BLaER1 treated with 17β-estradiol and CSF1 and Interleukin-3, amounts not matched to agents 10 nM and 100 nM (cell line): ENCODE results near the gene ZFP36L1.

Experiments
- H3K27ac ChIP-seq, 11 experiments: shearing (Covaris generic); formaldehyde crosslinking; 2 replicates each; pipeline ENCODE4 v1.8.1; 2022
- H3K27me3 ChIP-seq, 11 experiments: shearing (Covaris generic); formaldehyde crosslinking; 2 replicates each; pipeline ENCODE4 v1.8.1; 2022
- H3K36me3 ChIP-seq, 11 experiments: shearing (Covaris generic); formaldehyde crosslinking; 2 replicates each; pipeline ENCODE4 v1.8.1; 2022
- H3K4me1 ChIP-seq, 10 experiments: shearing (Covaris generic); formaldehyde crosslinking; 2 replicates each; pipeline ENCODE4 v1.8.1; 2022
- H3K4me2 ChIP-seq, 11 experiments: shearing (Covaris generic); formaldehyde crosslinking; 2 replicates each; pipeline ENCODE4 v1.8.1; 2022
- H3K4me3 ChIP-seq, 10 experiments: shearing (Covaris generic); formaldehyde crosslinking; 2 replicates each; pipeline ENCODE4 v1.8.1; 2022
- H3K9ac ChIP-seq, 11 experiments: shearing (Covaris generic); formaldehyde crosslinking; 2 replicates each; pipeline ENCODE4 v1.8.1; 2022
- H3K9me3 ChIP-seq, 11 experiments: shearing (Covaris generic); formaldehyde crosslinking; replicated peaks in 1 of 11; 2 replicates each; pipeline ENCODE4 v1.8.1; 2022
- H4K20me1 ChIP-seq, 11 experiments: shearing (Covaris generic); formaldehyde crosslinking; 2 replicates each; pipeline ENCODE4 v1.8.1; 2022
- Cebpa-rat ChIP-seq, 11 experiments: shearing (Covaris generic); IDR thresholded peaks; 2 replicates each; pipeline ENCODE4 v1.8.1; 2022

ZFP36L1 gene

DNA sequence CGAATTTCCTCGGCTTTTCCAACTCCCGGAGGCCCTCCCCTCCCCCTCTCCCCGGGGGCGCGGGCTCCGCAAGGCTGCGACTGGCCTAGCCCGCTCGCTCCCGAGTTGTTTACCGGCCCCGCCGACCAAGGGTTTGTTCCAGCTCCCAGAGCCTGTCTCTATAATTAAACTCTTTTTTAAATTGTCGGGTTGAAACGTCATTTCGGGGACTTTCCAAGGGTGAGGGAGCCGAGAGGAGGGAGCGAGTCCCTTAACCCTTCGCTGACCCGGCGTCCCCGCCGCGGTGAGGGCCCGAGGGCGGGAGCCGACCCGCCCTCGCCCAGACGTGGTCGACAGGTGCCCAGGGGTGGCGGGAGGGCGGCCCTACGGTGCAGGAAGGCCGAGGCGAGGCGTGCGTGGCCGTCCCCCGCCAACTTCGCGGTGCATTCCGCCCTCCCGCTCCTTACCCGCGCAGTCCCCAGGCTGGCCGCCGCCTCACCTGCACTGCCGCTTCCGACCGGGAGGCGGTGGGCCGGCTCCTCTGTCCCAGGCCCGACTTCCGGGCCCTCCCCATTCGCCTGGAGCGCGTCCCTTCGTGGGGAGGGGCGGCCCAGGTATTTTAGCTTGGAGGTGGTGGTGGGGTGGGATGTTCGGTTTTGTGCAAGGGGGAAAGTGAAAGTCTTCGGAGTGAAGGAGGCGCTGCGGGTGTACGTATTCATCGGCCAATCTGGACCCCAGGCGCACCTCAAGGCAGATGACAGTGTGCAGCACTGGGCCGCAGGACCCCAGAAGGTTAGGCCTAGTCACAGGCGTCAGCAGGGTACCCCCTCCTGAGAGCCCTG is 2.9 kb upstream of the ZFP36L1 start:
- H3K36me3 ChIP-seq = peaks cover 16 to 20% (median 18%) of the 10 kb centered on the region in 11 experiments
- no peak for TF ChIP-seq Cebpa-rat (IDR thresholded peaks at IDR 0.05)
- H4K20me1 ChIP-seq = peaks cover 20 to 21% (median 20%) of the 10 kb centered on the region in 11 experiments
- peaks cover 0 to 34% (median 23%) of the 10 kb centered on the region in 11 experiments; a peak in 20 of 22 replicates for H3K9me3 ChIP-seq
- H3K9ac ChIP-seq = peak overlapping the region; percentile 96 to 100 (median 99)
- peak overlapping the region; percentile 86 to 98 (median 93) for H3K4me2 ChIP-seq
- peak overlapping the region; percentile 75 to 99 (median 91) for H3K4me3 ChIP-seq
- peaks cover 16 to 33% (median 28%) of the 10 kb centered on the region in 10 experiments for H3K4me1 ChIP-seq
- H3K27me3 ChIP-seq = no peaks in the 10 kb centered on the region
- H3K27ac ChIP-seq = peak overlapping the region; percentile 96 to 100 (median 99)

- 0 out of 22 replicates have a peak, but pooled peaks of 1 of the 11 experiments have one; percentile 33 for TF ChIP-seq Cebpa-rat (IDR thresholded peaks at IDR 0.05)
- Histone ChIP-seq H3K27me3 (no peaks in the 10 kb centered on the region), H3K36me3 (peaks cover 24 to 28% (median 26%) of the 10 kb centered on the region in 11 experiments), H3K4me1 (peaks cover 16 to 26% (median 23%) of the 10 kb centered on the region in 10 experiments), H3K27ac (peak overlapping the region; percentile 96 to 100 (median 99)), H3K9me3 (peaks cover 4 to 33% (median 22%) of the 10 kb centered on the region in 11 experiments; a peak in 19 of 22 replicates), H3K4me2 (peak overlapping the region; percentile 86 to 98 (median 93)), H4K20me1 (peaks cover 28 to 29% (median 28%) of the 10 kb centered on the region in 11 experiments), H3K4me3 (peak overlapping the region; percentile 75 to 99 (median 91)), H3K9ac (peak overlapping the region; percentile 96 to 100 (median 99))
These were observed 2.2 kb upstream of the ZFP36L1 start for GRCh38 chr14:68794851-68795596.

GRCh38 chr14:68794130-68794850 is 1.4 kb upstream of the ZFP36L1 start:
- peak overlapping the region; percentile 96 to 100 (median 99) for H3K9ac ChIP-seq
- peaks cover 16 to 25% (median 23%) of the 10 kb centered on the region in 10 experiments for H3K4me1 ChIP-seq
- H3K36me3 ChIP-seq = peaks cover 31 to 35% (median 33%) of the 10 kb centered on the region in 11 experiments
- H3K9me3 ChIP-seq = peaks cover 10 to 35% (median 22%) of the 10 kb centered on the region in 11 experiments; a peak in 18 of 22 replicates
- TF ChIP-seq Cebpa-rat (IDR thresholded peaks at IDR 0.05) = peak in 3 of 11 experiments; percentile 16 to 50 (median 32); a peak in 2 of 22 replicates
- peak overlapping the region; percentile 86 to 98 (median 93) for H3K4me2 ChIP-seq
- peak overlapping the region; percentile 75 to 99 (median 91) for H3K4me3 ChIP-seq
- peak overlapping the region; percentile 96 to 100 (median 99) for H3K27ac ChIP-seq
- H4K20me1 ChIP-seq = peaks cover 35 to 36% (median 35%) of the 10 kb centered on the region in 11 experiments
- H3K27me3 ChIP-seq = no peaks in the 10 kb centered on the region

DNA sequence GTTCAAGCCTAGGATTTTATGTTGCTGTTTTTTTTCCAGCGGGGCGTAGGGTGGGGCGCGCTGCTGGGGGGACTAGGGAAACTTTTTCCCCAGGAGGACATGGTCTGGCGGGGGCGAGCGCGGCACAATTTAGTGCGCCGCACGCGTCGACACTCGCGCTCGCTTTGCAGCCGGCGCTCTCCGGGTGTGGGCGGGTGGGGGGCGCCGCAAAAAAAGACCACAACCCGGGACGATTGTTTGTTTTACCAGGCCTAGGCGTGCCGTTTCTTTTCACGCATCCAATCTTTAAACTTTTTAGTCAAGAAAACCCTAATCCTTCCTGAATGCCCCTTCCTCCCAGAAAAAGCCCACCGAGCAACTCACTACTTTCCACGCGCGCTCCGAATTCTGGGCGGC is 865 bp upstream of the ZFP36L1 start:
- Histone ChIP-seq H3K9me3 (peaks cover 10 to 30% (median 18%) of the 10 kb centered on the region in 11 experiments; a peak in 16 of 22 replicates), H3K4me1 (peaks cover 16 to 25% (median 23%) of the 10 kb centered on the region in 10 experiments), H3K27ac (peak overlapping the region; percentile 96 to 100 (median 99)), H3K4me2 (peak overlapping the region; percentile 86 to 98 (median 93)), H3K27me3 (no peaks in the 10 kb centered on the region), H3K36me3 (peaks cover 35 to 41% (median 38%) of the 10 kb centered on the region in 11 experiments), H3K4me3 (peak overlapping the region; percentile 75 to 99 (median 91)), H4K20me1 (peaks cover 38 to 42% (median 40%) of the 10 kb centered on the region in 11 experiments), H3K9ac (peak overlapping the region; percentile 96 to 100 (median 99))
- TF ChIP-seq Cebpa-rat (IDR thresholded peaks at IDR 0.05) = no peak

- H3K36me3 ChIP-seq = peaks cover 43 to 52% (median 49%) of the 10 kb centered on the region in 11 experiments
- peaks cover 38 to 53% (median 47%) of the 10 kb centered on the region in 11 experiments for H4K20me1 ChIP-seq
- TF ChIP-seq Cebpa-rat (IDR thresholded peaks at IDR 0.05) = no peak
- peaks cover 17 to 34% (median 28%) of the 10 kb centered on the region in 10 experiments for H3K4me1 ChIP-seq
- H3K9me3 ChIP-seq = peaks cover 7 to 26% (median 14%) of the 10 kb centered on the region in 11 experiments; a peak in 13 of 22 replicates
- H3K27me3 ChIP-seq = no peaks in the 10 kb centered on the region
- H3K9ac ChIP-seq = peak overlapping the region; percentile 96 to 100 (median 99)
- peak overlapping the region in 5 of 11 experiments; percentile 0 to 93 (median 8); a peak in 6 of 22 replicates for H3K4me2 ChIP-seq
- H3K27ac ChIP-seq = peak overlapping the region; percentile 96 to 100 (median 99)
- peak overlapping the region; percentile 84 to 100 (median 96) for H3K4me3 ChIP-seq
These were observed 239 bp downstream of the ZFP36L1 start for GRCh38 chr14:68792678-68792978.

GRCh38 chr14:68791902-68792677 is 777 bp downstream of the ZFP36L1 start:
- Histone ChIP-seq H3K27me3 (no peaks in the 10 kb centered on the region), H3K4me2 (peak overlapping the region in 9 of 11 experiments; percentile 25 to 93 (median 90); a peak in 13 of 22 replicates), H3K4me3 (peak overlapping the region; percentile 84 to 100 (median 96)), H4K20me1 (peaks cover 38 to 58% (median 53%) of the 10 kb centered on the region in 11 experiments), H3K9ac (peak overlapping the region; percentile 96 to 100 (median 99)), H3K27ac (peak overlapping the region; percentile 96 to 100 (median 99)), H3K4me1 (peaks cover 17 to 36% (median 29%) of the 10 kb centered on the region in 10 experiments), H3K36me3 (peaks cover 49 to 57% (median 54%) of the 10 kb centered on the region in 11 experiments), H3K9me3 (peaks cover 7 to 26% (median 14%) of the 10 kb centered on the region in 11 experiments; a peak in 13 of 22 replicates)
- TF ChIP-seq Cebpa-rat (IDR thresholded peaks at IDR 0.05) = no peak

DNA sequence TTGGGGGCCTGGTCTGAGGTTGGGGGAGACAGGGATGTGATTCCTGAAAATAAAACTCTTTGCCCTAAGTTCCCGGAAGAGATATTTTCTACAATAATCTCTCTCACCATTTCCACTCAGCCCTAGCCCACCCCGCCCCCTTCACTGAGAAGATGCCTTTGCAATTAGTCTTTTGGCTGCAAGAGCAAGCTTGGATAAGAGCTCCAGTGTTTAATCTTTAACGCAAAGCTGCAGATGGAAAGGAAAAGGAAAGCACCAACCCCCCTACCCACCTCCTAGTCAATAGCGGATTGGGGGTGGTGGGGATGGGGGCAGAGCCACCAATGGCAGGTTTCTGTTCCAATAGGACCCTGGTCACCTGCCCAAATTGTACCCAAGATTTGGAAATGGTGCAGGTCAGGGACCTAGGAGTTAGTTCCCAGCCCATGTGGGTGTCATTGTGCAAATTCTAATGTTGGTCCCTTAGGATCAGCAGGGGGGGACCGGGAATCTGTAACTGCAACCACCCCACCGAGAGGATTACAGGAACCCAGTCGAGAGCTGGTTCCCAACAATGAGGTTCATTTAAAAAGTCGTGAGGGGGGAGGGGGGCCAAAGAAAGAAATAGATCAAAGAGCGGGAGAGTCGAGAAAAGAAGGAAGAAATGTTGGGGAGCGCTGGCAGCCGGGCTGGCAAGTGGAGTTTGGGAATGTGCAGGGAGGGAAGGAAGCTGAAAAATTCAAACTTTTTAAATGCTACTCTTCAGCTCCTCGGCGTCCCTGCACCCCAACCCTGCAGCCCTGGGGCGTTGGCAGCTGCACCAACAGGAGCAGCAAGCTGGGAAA is 1.6 kb downstream of the ZFP36L1 start:
- H4K20me1 ChIP-seq = peaks cover 38 to 66% (median 61%) of the 10 kb centered on the region in 11 experiments
- H3K9me3 ChIP-seq = peaks cover 7 to 26% (median 14%) of the 10 kb centered on the region in 11 experiments; a peak in 13 of 22 replicates
- H3K36me3 ChIP-seq = peaks cover 52 to 63% (median 57%) of the 10 kb centered on the region in 11 experiments
- H3K27ac ChIP-seq = peak overlapping the region; percentile 96 to 100 (median 99)
- H3K4me1 ChIP-seq = peaks cover 17 to 36% (median 29%) of the 10 kb centered on the region in 10 experiments
- no peak for TF ChIP-seq Cebpa-rat (IDR thresholded peaks at IDR 0.05)
- H3K4me3 ChIP-seq = peak overlapping the region; percentile 84 to 100 (median 96)
- peak overlapping the region; percentile 96 to 100 (median 99) for H3K9ac ChIP-seq
- H3K4me2 ChIP-seq = peak overlapping the region; percentile 80 to 93 (median 90)
- no peaks in the 10 kb centered on the region for H3K27me3 ChIP-seq
